OCI-LY3 (cell line): Measurements from ENCODE around the gene HUS1.

ENCODE experiments used
- CTCF ChIP-seq: fragments of 200-600, 300-600 bp; sonication (generic); IDR thresholded peaks from 2 replicates; pipeline ENCODE4 v1.5.1; 2014; ENCODE audit warnings: antibody characterized with exemption, low read length, low read depth
- EZH2phosphoT487 ChIP-seq: fragments of 200-600 bp; shearing (Covaris generic); IDR thresholded peaks from 2 replicates; pipeline ENCODE4 v1.6.1; 2018; ENCODE audit warnings: antibody characterized with exemption, mixed run types, low read depth

- TF ChIP-seq CTCF: no peak
- TF ChIP-seq EZH2phosphoT487: no peak
Observed at GRCh38 chr7:47941136-47941844, 38.1 kb downstream of the HUS1 start.
